Activated CD4-positive, alpha-beta T cell treated with anti-CD3 and anti-CD28 coated beads for 1 hour (primary cell): ENCODE measurements around the gene CCM2.
A peak's percentile ranks its signal among the peaks of the same experiment; 100 is the strongest.

Experiments
- DNase-seq: peaks from one replicate; pipeline ENCODE4 v3.0.0-alpha.2; 2020

CCM2 gene

DNA sequence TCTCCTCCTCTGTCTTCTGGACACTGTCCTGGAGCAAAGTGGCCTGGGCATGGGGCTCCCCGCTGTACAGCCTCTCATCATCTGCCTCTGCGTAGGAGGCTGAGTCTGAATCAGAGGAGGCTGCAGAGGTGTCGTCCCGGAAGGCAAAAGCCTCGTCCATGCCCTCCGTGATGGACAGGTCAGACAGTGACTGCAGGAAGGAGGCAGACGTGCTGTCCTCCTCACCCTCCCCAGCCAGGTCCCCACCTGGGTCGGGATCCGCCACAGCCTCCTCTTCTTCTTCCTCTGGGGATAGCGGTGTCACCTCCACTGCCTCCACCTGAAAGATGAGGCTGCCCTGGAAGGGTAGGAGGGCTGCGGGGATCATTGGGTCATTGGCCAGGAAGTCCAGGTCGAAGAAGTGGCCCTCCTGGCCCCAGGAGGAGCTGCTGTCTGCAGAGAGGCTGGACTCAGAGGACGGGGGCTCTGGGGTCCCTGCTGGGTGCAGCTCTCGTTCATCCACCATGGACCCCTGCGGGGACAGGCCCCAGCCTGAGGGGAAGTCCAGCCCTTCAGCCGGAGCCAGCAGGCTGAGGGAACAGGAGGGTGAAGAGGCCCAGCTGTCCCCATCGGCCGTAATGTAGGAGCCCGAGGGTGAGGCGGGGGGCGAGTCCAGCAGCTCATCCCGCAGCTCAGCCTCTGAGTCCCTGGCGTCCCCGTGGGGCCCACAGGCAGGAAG, 85.1 kb downstream of the CCM2 start:
- no peak for DNase-seq

DNA sequence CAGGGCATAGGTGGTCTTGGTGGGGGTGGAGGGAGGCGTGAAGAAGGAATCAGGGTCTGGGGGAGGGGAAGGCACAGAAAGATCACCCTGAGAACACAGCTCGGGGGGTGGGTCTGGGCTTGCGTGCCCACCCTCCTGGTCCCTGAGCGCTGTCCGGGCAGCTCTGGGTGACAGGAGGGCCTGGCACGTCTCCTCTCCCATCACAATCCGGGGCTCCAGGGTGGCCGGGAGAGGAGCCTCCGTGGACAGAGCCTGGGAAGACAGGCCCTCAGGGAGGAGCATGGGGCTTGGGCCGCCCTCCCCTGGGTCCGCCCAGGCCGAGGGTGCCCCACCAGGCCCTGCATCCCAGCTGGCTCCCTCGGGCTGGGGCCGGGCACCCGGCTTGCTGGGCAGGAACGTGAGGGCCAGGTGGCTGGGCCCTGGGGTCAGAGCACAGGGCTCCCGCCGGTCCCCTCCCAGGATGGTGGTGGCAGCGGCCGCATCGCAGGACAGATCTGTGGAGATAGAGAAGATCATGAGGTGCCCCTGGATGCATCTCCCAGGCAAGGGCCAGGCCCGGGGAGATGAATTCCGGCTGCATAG, 85.7 kb downstream of the CCM2 start:
- no peak for DNase-seq

DNA sequence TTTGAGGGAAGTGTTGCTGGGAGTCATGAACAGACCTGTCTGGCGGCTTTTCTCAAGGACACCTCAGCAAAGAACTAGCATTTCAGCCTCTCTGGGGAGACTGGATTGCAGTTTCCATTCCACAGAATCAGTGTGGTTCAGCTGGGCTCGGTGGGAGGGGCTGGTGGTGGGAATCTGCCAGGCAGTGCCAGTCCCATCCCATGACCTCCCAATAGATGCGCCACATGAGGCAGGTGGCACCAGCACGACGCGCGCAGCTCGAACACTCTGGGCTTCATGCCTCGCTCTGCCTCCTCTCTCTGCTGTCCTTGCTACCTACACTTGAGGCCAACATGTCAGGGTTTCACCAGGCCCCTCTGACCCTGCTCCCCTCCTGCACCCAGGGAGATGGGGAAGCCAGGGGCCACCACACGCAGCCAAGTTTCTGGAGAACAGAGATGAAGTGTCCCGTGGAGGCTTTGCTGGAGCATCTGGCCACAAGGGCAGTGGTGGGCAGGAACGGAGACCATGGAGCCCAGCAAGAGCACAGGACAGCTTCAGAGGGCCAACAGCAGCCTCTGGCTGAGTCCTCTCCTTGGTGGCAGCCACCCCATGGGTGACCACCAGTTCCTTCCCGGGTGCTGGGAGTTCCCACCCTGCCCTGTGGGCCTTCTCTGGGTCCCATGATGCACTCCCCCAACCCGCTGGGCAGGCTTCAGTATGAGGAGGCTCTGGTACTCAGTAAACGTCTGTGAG, 86.5 kb downstream of the CCM2 start:
- DNase-seq = no peak

DNA sequence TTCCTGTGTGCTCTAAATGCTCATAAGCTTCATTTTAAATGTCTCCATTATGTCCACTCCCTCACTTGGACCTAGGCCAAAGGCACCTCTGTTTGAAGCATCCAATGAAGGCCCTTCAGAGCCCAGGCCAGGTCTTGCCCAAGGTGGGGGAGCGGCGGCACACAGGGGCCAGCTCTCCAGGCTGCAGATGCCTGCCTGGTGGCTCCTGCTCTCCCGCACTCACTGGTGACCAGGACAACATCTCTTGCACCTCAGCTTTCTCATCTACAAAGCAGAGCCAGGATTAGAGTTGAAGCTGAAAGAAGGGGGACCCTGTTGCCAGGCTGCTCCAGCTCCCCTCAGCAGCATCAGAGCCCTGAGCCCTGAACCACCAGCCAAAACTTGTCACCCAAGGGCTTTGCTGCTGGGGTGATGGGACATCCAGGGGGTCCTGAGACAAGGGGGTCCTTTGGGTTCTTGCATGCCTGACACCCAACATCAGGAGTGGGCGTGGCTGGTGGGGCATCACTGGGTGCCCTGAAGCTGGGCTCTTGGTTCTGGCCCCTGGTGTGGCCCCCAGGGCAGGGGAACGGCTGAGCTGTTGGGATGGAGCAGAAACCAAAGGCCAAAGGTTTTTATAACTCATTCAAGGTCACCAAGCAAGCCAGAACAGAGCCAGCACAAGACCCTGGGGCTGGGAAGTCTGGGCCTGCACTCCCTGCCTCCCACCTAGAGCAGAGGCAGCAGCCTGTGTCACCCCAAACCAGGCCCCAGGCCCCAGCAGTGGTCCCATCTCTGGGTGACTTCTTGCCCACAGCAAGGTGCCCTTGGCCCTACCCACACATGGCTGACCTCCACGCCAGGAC, 87.5 kb downstream of the CCM2 start:
- DNase-seq = no peak

DNA sequence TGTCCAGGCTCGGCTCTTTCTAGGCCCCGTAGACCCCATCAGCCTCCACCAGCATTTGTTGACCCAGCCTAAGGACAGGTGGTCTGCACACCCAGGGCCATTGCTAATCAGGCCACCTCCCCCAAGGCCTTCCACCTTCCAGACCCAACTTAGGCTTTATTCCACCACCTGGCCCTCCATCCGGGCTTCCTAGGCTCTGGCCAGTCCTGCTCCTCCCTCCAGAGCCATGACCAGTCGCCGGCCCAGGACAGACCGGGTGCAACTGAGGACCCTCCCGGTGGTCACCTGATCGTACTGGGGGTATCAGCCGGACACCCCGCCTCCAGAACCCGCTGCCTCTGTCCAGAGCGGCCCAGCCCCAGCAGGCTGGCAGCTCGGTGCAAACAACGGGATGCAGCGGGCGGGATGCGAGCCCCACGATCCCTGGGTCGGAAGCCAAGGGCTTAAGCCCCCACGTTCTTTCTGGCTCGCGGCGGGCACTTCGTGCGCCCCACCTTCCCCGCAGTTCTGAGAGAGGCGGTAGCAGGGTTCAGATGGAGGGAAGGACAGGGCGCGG, 88.2 kb downstream of the CCM2 start:
- DNase-seq = no peak

DNA sequence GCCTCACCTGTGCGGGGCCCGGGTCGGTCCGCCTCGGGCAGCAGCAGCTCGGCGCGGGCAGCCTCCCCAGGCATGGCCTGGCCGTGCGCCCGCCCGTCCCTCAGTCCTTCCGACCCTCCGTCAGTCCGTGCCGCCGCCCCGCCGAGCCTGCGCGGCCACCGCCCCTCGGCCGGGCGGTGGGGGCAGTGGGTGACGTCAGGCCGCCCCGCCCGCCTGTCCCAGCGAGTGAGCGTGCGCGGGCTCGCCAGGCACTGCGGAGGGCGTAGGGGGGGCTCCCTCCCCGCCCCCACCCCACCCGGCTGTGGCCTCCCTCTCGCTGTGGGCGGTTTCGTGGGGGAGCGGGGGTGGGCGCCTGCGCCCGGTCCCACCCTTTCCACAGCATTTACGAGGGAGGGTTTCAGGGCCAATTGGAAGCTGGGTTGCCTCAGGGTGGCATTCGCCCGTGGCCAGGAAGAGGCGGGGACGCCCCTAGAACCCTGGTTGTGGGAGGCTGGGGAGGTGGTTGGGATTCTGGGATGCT, 88.9 kb downstream of the CCM2 start, which contains the start of gene NACAD:
Gene NACAD (minus strand): TSS at position 149 of the 520 bp plus-strand sequence. CDS start 75 bp downstream, at position 74.
- no peak for DNase-seq

DNA sequence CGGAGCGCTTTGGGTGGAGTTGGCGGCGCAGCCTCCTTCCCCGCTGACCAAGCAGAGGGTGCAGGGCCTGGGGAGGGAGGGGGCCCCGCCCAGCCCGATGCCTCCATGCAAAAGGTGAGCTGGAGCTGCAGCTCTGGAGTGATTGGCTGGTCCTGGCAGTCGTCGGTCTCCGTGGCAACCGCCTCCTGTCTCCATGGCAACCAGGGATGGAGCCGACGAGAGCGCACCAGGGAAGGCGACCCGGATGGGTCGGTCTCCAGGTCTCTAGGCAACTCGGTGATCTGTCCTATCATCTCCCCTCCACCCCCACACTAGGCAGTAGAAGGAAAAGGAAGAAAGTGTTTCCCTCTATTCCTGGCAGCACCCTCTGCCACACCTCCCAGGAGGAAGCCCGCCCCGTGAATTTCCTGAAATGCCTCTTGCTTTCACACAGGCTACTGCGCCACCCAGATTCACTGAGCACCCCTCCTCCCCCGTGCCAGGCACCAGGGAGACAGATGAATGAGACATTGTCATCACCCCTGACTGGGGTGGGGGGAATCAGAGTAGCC, 89.4 kb downstream of the CCM2 start:
- peak; percentile 31 for DNase-seq

DNA sequence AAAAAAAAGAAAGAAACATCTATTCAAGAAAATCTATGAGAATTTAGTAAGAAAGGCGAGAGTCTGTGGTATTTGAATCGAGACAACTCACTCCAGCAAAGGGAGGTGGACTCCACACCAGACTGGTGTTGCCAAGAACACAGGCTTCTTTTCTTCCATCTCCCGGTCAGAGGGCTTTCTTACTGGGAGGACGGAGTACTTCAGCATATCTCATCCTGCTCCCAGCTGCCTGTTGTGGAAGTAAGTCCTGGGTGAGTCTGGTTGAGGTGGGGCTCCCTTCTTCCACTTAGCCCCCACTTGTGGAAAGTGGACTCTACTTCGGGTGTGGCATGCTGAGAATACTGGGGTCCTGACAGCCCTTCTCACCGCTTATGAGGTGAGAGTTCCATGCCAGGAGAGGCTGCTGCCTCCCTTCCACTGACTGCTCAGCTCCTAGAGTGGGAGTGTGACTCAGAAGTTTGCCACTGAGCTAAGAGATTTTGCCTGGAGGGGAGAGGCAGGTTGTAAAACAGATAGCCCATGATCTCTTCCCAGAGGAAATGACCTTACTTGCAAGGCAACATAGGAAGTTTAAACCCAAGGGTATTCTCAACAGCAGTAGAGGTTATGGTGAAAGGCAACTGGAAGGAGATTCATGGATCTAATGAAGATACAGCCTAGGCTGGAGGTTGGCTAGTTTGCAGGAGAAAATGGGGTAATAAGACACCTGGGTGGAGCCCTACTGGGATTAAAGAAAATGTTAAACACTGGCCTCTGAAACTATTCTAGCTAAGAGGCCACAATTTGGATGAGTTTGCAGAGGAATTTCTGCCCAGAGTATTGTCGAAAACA, 92.3 kb downstream of the CCM2 start:
- DNase-seq = no peak

DNA sequence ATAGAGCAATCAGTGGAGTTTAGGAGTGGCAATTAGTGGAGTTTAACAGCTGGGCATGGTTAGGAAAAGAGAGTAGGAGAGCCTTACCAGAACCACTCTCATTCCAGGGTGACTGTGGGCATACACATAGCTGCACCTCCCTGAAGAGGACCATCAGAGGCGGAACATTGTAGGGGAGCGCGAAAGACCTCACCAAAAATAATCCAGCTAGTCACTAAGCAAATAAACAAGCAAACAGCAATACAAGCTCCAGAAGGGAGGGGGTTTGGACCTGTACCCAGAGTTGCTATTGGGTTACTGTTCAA, 92.9 kb downstream of the CCM2 start:
- no peak for DNase-seq

DNA sequence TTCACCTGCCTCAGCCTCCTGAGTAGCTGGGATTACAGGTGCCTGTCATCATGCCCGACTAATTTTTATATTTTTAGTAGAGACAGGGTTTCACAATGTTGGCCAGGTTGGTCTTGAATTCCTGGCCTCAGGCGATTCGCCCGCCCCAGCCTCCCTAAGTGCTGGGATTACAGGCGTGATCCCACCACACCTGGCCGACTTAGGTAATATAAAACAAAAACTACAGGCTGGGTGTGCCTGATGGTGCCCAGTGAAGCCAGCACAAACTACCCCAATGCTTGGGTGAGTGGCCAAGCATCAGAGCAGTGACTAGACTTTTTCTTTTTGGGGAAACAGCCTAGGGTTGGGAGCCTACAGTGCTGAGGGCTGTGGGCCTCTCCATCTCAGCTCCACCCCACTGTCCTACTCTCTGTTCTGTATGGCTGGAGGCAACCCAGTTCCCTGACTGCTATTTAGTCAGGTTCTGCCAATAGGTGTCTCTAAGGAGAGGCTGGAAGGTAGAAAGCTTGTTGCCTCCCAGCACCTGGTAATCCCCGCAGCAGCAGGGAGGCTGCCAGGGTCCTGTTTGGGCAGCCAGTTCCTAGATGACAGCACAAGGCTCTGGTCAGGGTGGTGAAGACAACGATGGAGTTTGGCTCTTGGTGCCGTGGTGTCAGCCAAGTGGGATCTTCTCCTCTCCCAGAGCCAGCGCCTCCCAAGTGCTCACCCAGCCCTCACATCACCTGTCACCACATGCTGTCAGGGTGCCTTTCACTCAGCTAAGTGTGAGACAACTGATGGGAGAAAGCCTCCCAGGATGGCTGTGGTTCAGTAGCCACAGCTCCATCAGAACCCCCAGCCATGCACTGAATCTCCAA, 99.2 kb downstream of the CCM2 start:
- DNase-seq = no peak

DNA sequence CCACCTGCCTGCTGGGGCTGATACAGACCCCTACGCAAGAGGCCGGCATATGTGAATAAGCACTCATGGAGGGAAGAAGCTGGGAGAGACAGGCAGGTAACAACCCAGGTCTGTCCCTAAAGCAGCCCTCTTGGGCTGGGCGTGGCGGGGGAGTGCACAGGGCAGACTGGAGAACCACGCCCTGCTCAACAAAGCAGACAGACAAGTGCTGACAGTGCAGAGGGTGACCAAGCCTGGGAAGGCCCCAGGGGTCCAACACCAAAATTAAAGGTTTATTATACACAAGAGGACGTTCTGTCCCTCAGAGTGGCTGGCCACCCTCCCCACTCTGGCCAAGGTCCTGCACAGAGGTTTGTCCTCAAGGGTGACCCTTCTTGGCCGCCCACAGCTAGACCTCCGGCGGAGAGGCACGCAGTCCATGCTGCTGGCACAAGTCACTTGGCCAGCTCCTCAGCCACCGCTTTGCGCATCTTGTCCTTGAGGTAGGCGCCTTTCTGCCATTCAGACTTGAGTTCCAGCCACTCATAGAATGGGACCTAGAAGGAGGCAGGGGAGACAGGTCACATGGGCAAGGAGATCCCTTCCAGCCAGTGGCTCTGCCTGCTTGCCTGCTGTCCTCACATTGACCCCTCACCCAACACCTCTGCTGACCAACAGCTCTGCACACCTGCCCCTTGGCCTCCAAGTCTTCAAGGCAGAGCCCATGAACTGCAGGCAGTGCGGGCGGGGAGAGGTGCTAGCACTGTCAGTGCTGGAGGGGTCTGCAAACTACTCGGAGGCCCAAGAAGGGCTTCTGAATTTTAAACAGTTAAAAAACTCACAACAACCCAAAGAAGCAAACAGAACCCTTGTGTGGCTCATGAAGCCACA, 100.1 kb downstream of the CCM2 start:
- no peak for DNase-seq

DNA sequence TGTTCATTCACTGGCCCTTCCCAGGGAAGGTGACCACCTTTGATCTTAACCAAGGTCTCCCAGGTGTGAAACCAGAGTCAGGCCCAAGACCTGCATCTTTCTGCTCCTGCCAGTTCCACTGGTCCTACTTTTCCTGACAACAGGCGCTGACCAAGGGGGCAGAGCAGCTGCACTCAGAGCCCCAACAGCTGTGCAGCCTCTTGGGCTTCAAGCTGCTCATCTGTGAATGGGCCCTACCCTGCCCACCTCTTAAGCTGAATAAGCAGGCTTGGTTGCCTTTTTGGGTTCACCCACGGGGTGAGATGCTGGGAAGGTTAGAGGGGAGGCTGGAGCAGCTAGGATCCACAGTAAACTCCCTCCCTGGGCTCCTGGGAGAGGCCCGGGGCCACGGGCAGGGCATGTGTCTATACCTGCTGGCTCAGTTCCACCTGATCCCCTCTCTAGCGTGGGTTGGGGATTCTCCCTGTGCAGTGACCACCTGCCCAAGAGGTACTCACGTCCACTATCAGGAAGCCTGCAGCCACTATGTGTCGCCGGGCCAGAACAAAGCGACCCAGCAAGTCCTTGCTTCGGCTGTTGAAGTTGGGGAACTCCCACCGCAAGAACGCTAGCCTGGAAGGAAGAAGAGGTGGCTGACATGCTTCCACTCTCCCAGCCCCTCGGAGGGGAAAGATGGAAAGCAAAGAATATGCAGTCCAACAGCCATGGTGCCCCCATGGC, 100.9 kb downstream of the CCM2 start:
- no peak for DNase-seq

DNA sequence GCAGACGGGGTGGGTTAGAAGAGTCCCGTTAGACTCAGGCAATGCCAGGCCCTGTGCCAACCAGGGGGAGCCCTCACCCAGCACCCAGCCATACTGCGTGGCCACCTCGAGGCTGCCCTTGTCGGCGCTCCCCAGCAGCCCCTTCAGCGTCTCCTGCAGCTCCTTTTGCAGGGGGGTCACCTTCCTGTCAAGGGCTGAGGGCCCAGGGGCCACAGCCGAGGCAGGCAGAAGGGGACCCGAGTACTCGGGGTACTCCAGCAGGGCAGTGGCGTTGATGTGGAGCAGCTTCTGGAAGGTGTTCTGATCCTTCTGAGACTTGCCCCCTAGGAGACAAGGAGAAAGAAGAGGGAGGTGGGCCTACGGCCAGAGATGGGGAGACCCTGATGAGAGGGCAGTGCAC, 101.7 kb downstream of the CCM2 start:
- DNase-seq = no peak

DNA sequence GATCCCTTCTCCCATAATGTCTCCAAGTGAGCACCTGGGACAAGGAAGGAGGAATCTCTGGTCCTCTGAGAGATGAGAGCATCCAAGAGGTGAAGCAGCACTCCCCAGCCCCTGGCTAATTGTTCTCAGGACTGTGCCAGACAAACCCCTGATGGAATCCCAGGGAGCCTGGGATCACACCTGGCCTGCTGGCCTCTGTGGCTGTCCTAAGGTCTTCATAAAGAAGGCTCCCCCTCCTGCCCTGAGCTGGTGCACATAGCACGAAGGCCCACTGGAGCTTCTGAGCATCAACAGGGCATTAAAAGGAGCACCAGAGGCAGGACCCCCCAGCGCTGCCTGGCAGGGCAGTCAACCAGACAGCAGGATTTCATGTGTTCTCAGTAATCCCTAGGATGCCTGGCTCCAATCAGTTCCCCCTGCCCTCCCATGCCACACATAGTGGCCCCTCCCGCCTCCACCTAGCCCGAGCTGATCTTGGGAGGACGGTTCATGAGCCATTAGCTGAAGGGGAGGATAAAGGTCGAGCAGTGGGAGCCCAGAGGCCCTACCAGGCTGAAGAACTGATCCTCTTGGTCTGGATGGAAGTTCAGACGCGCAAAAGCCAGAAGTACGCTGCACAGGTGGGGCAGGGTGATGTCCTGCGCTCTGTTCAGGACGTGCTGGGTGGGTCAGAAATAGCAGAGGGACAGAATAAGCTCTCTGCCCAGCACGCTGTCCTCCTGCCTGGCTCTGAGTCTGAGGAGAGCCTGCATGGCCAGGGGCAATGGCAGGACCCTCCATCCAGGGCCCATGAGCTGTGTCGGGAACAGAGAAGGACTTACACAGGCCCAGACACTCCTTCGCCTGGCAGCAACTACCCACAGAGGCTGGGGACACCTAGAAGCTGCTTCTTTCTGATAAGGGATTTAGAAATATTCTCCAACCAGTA, 103.0 kb downstream of the CCM2 start:
- DNase-seq = no peak

DNA sequence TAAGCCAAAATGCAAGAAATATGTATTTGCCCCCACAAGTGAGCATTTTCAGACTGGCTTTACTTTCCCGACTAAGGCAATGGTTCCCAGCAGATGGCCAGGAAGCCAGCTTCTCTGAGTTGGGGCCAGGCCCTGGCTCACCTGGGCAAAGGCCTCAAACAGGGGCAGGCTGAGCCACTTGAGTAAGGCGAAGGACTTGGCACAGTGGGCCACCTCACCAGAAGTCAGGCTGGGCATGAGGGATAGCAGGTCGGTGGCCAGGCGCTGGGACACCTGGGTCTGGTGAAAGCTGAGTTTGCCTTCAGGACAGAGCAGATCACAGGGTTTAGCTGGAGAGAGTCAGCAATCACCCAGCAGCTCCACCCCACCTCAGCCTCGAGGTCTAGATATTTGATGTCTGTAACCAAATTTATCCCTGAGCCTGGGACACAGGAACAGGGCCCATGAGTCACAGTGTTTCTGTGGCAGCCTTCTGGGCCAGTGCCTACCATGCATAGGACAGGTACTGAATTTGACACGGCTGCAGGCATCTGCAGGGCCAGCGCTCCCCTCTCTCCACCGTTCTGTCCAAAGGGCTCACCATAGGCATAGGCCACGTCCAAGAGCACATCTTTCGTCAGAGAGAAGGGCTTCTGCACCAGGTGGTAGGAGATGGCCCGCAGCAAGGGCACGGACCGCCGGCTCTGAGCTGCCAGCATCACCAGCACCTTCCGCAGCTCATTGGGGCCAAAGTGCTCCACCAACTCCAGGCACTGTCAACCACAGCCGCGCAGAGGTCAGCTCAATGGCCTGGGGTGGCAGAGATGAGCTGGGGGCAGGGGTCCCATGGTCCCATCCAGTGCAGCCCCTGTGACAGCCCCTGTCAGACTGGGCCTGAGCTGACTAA, 104.2 kb downstream of the CCM2 start:
- DNase-seq = no peak

DNA sequence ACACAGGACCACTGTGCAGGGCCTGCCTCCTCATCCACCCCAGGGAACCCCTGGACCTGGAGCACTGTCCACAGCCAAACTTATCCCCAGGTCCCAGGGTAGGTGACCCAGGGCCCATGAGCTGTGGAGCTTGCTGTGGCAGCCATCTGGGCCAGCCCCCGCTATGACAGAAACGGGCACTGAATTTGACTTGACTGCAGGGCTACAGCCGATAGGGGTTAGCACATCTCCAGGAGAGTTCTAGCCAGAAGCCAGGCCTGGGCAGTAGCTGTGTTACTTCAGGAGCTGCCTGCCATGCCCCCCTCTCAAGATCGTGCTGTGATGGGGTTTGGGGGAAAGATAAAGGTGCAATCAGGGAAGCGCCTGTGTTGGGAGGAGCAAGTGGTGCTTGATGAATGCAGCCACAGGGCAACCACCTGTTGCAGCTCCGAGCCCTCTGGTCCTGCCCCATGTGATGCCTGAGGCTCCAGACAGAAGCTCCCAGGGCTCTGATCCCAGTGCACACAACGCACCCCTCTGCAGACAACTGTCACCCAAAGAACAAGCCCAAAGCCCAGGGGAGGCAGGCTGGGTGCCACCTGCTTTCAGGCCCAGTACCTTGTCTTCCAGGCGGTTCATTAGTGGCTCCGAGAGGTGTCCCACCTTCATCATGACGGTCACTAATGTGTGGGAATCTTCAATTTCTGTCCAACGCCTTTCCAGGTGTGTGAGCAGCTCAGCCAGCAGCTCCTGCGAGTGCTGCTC, 105.0 kb downstream of the CCM2 start:
- no peak for DNase-seq
